Body of pancreas (tissue), 4 donors: ENCODE results near the gene HOXD4. TPM values are rescaled to one million over a fixed set of nuclear protein-coding genes. Genes with fewer than 3 reads are reported as not detected.

ENCODE experiments used
- ATAC-seq: fragments of 150-250 bp; one replicate; pipeline ENCODE4 v1.9.1; 2016
- DNase-seq, 4 donors: peaks; one replicate each; pipeline ENCODE4 v3.0.0-alpha.2; 2019
- H3K27ac ChIP-seq, 4 donors: fragments of 200-600 bp; sonication (generic); 1 replicate in 3 of 4; 2 replicates in 1 of 4; pipeline versions ENCODE4 v1.5.1 to v1.6.1; 2016 to 2019; ENCODE audit warnings: mild to moderate bottlenecking in 1 of 4, mixed read lengths in 1 of 4, moderate library complexity in 1 of 4
- H3K27me3 ChIP-seq, 2 donors: fragments of 200-600 bp; sonication (generic); one replicate each; pipeline ENCODE4 v1.6.0; 2016; ENCODE audit warnings: mild to moderate bottlenecking in 1 of 2
- H3K36me3 ChIP-seq, 2 donors: fragments of 200-600 bp; sonication (generic); replicated peaks in 1 of 2; 2 replicates each; pipeline ENCODE4 v1.5.1; 2016; ENCODE audit warnings: low read depth in 2 of 2; ENCODE audit not compliant: insufficient read depth in 1 of 2
- H3K4me1 ChIP-seq: fragments of 200-600 bp; sonication (generic); one replicate; pipeline ENCODE4 v1.6.0; 2016
- H3K4me3 ChIP-seq, 2 donors: fragments of 200-600 bp; sonication (generic); 1 replicate in 1 of 2; 2 replicates in 1 of 2; pipeline ENCODE4 v1.5.1; 2016 to 2019
- H3K9me3 ChIP-seq, 3 donors: fragments of 200-600 bp; sonication (generic); 1 replicate in 2 of 3; 2 replicates in 1 of 3; pipeline ENCODE4 v1.5.1; 2016
- POLR2A ChIP-seq, 3 donors: fragments of 450-650 bp; IDR thresholded peaks; one replicate each; pipeline ENCODE4 v1.6.1; 2016; ENCODE audit warnings: antibody characterized with exemption in 3 of 3, mild to moderate bottlenecking in 2 of 3
- WGBS, 2 donors: methylation state at CpG; one replicate each; pipeline ENCODE4 v1.1.5; 2017; 5-methylcytosine and 5-hydroxymethylcytosine counted together
- intact Hi-C: fragments of 100-400 bp; cut with DNase I; formaldehyde crosslinking; loops from one replicate; pipeline ENCODE4 v1.15.1; 2023
- total RNA-seq, 2 donors: library from RNA; depleted of rRNA; stranded (reverse); fragments of >200 nt; gene quantifications; one replicate each; pipeline ENCODE4 v1.1.0, GENCODE V29; 2016
- TF ChIP-seq, protein P1 (sequence below), 7 experiments: fragments of 450-650 bp in 4 of 7; fragments of 200-600 bp in 3 of 7; sonication (generic) in 3 of 7; IDR thresholded peaks; one replicate each; pipeline ENCODE4 v1.5.1; 2016 to 2019; ENCODE audit warnings: antibody characterized with exemption in 7 of 7

Gene HOXD4
- total RNA-seq, 2 donors from 2014 or later = 0.78 TPM; not detected in 1

GRCh38 chr2:176192351-176192750 is 41.0 kb downstream of the HOXD4 start:
- 5 to 7% methylated on average over 1 of the region's 1 CpG for WGBS, 2 donors
- Histone ChIP-seq H3K36me3 (no peaks in the 10 kb centered on the region), H3K9me3 (no peaks in the 10 kb centered on the region), H3K27ac (no peak overlapping the region), H3K4me3 (no peak overlapping the region), H3K4me1 (peaks cover 28% of the 10 kb centered on the region), H3K27me3 (peaks cover 4 to 27% of the 10 kb centered on the region in 2 donors)
- DNase-seq (no peak), ATAC-seq (no peak)
- TF ChIP-seq, protein P1, sequence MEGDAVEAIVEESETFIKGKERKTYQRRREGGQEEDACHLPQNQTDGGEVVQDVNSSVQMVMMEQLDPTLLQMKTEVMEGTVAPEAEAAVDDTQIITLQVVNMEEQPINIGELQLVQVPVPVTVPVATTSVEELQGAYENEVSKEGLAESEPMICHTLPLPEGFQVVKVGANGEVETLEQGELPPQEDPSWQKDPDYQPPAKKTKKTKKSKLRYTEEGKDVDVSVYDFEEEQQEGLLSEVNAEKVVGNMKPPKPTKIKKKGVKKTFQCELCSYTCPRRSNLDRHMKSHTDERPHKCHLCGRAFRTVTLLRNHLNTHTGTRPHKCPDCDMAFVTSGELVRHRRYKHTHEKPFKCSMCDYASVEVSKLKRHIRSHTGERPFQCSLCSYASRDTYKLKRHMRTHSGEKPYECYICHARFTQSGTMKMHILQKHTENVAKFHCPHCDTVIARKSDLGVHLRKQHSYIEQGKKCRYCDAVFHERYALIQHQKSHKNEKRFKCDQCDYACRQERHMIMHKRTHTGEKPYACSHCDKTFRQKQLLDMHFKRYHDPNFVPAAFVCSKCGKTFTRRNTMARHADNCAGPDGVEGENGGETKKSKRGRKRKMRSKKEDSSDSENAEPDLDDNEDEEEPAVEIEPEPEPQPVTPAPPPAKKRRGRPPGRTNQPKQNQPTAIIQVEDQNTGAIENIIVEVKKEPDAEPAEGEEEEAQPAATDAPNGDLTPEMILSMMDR (IDR thresholded peaks at IDR 0.05) = no peak
- TF ChIP-seq POLR2A (IDR thresholded peaks at IDR 0.05) = no peak
- intact Hi-C loops = no loop called here

DNA sequence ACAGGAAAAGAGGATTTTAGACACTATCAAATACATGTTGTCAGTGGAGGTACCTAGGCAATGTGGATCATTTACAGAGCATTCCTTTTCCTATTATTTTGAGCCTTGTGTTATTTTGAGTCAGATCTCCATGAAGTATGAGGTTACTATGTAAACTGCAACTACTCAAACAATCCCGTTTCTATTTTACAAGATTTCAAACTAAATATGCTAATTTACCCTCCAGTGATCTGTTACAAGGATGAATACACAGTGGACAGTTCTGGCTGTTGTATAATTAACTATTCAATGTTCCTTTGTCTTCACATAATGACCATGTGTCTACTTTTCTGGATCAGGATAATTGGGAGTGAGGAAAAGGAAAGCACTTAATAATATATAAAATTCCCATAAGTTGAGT is 41.7 kb downstream of the HOXD4 start:
- TF ChIP-seq, protein P1 (IDR thresholded peaks at IDR 0.05) = no peak
- TF ChIP-seq POLR2A (IDR thresholded peaks at IDR 0.05) = no peak
- intact Hi-C loops = no loop called here
- H3K27me3 ChIP-seq = peaks cover 4 to 27% of the 10 kb centered on the region in 2 donors
- H3K4me3 ChIP-seq = no peak overlapping the region
- ATAC-seq (no peak), DNase-seq (no peak)
- peaks cover 21% of the 10 kb centered on the region for H3K4me1 ChIP-seq
- H3K36me3 ChIP-seq = no peaks in the 10 kb centered on the region
- H3K9me3 ChIP-seq = no peaks in the 10 kb centered on the region
- no peak overlapping the region for H3K27ac ChIP-seq
- 0 to 3% methylated on average over 1 of the region's 1 CpG for WGBS, 2 donors

DNA sequence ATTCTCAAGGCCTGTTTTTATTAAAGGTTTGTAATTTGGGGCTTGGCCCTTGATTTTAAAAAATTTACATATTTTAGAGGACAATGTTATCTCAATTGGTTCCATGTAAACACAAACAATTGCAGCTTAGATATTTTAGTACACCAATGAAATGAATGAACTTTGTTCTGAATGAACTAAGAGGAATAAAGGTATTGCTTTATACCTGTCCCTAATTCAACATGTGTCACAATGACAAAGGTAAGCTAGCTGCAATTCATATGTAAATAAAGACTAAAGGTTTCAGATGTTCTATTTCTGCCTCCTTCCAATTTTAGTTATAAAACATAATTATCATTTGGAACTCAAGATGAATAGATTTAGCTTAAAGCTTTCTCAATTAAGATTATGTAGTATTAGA is 48.6 kb downstream of the HOXD4 start:
- Histone ChIP-seq H3K9me3 (no peaks in the 10 kb centered on the region), H3K27ac (no peak overlapping the region), H3K27me3 (no peaks in the 10 kb centered on the region), H3K36me3 (no peaks in the 10 kb centered on the region), H3K4me1 (peaks cover 4% of the 10 kb centered on the region), H3K4me3 (no peak overlapping the region)
- ATAC-seq (no peak), DNase-seq (no peak)
- no peak for TF ChIP-seq POLR2A (IDR thresholded peaks at IDR 0.05)
- TF ChIP-seq, protein P1 (IDR thresholded peaks at IDR 0.05) = no peak
- intact Hi-C loops = no loop called here

- DNase-seq (no peak), ATAC-seq (no peak)
- intact Hi-C loops = no loop called here
- Histone ChIP-seq H3K27ac (no peak overlapping the region), H3K9me3 (no peaks in the 10 kb centered on the region), H3K4me1 (peaks cover 4% of the 10 kb centered on the region), H3K27me3 (no peaks in the 10 kb centered on the region), H3K36me3 (no peaks in the 10 kb centered on the region), H3K4me3 (no peak overlapping the region)
- WGBS, 2 donors = 56 to 67% methylated on average over 19 to 21 of the region's 21 CpGs
- no peak for TF ChIP-seq POLR2A (IDR thresholded peaks at IDR 0.05)
- TF ChIP-seq, protein P1 (IDR thresholded peaks at IDR 0.05) = no peak
Measured at GRCh38 chr2:176200971-176201370, 49.6 kb downstream of the HOXD4 start.

GRCh38 chr2:176202491-176202890 is 51.1 kb downstream of the HOXD4 start:
- TF ChIP-seq, protein P1 (IDR thresholded peaks at IDR 0.05) = no peak
- TF ChIP-seq POLR2A (IDR thresholded peaks at IDR 0.05) = no peak
- Histone ChIP-seq H3K4me1 (peaks cover 4% of the 10 kb centered on the region), H3K36me3 (no peaks in the 10 kb centered on the region), H3K27ac (no peak overlapping the region), H3K9me3 (no peaks in the 10 kb centered on the region), H3K4me3 (no peak overlapping the region), H3K27me3 (no peaks in the 10 kb centered on the region)
- DNase-seq (peak; percentile 41 to 71 (median 51)), ATAC-seq (peak; percentile 45)
- WGBS, 2 donors = 28 to 41% methylated on average over 7 of the region's 7 CpGs
- intact Hi-C loops = no loop called here
